ENCODE measurements around the gene CNOT4.

DNA sequence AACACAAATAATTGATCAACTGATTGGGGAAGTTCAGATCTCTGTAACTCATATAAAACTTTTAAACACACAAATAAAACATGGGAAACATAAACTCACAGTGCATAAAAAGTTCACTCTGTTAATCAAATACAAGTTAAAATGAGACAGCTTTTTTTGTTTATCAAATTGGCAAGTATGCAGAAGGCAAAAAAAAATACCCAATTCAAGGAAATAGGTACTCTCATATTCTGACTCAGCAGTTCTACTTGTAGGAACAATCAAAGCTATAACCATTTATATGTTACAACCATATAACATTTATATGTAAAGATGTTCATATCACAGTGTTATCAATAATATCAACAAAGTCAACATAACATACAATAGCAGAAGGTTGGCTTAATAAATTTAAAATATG is 102.0 kb downstream of the CNOT4 start:
- no peak for TF ChIP-seq EZH2 (IDR thresholded peaks at IDR 0.05)
- no peak for TF ChIP-seq CTCF (IDR thresholded peaks at IDR 0.05 in 2 of 3, conservative IDR thresholded peaks at IDR 0.05 in 1 of 3; ENCODE audit: borderline replicate concordance in 1 of 3, insufficient read depth in 1 of 3, low read depth in 2 of 3, low read length in 2 of 3)
- TF ChIP-seq MAX (IDR thresholded peaks at IDR 0.05) = no peak
- no peak for TF ChIP-seq POLR2A (IDR thresholded peaks at IDR 0.05; ENCODE audit: borderline replicate concordance, extremely low read depth, insufficient read depth, insufficient read length)
- TF ChIP-seq EZH2phosphoT487 (IDR thresholded peaks at IDR 0.05; ENCODE audit: borderline replicate concordance) = no peak
- no peak for TF ChIP-seq REST (IDR thresholded peaks at IDR 0.05; ENCODE audit: low read depth)
- no peak for TF ChIP-seq SIN3A (IDR thresholded peaks at IDR 0.05; ENCODE audit: low read depth)
- no peak for TF ChIP-seq EGR1 (IDR thresholded peaks at IDR 0.05; ENCODE audit: low read depth)
- TF ChIP-seq SP1 (IDR thresholded peaks at IDR 0.05; ENCODE audit: low read depth) = no peak
- TF ChIP-seq JUND (IDR thresholded peaks at IDR 0.05) = no peak
- TF ChIP-seq ZNF274 (IDR thresholded peaks at IDR 0.05; ENCODE audit: low read depth, low read length) = no peak
- TF ChIP-seq YY1 (IDR thresholded peaks at IDR 0.05; ENCODE audit: extremely low read depth, insufficient replicate concordance, low read depth, low read length) = no peak
- no peak for TF ChIP-seq POLR2AphosphoS5 (IDR thresholded peaks at IDR 0.05; ENCODE audit: low read depth, low read length)
